Suprapubic skin (tissue), 3 donors: ENCODE data around the gene MMP1.

Source experiments
- POLR2A ChIP-seq, 2 donors: fragments of 450-650 bp; IDR thresholded peaks; one replicate each; pipeline ENCODE4 v1.6.1; 2017; ENCODE audit warnings: antibody characterized with exemption in 2 of 2, mild to moderate bottlenecking in 2 of 2, moderate library complexity in 2 of 2
- TF ChIP-seq, protein P1 (sequence below), 2 donors: fragments of 200-600 bp in 1 of 2; fragments of 450-650 bp in 1 of 2; sonication (generic) in 1 of 2; IDR thresholded peaks; one replicate each; pipeline ENCODE4 v1.5.1; 2016 to 2019; ENCODE audit warnings: antibody characterized with exemption in 2 of 2, mild to moderate bottlenecking in 1 of 2, moderate library complexity in 1 of 2

DNA sequence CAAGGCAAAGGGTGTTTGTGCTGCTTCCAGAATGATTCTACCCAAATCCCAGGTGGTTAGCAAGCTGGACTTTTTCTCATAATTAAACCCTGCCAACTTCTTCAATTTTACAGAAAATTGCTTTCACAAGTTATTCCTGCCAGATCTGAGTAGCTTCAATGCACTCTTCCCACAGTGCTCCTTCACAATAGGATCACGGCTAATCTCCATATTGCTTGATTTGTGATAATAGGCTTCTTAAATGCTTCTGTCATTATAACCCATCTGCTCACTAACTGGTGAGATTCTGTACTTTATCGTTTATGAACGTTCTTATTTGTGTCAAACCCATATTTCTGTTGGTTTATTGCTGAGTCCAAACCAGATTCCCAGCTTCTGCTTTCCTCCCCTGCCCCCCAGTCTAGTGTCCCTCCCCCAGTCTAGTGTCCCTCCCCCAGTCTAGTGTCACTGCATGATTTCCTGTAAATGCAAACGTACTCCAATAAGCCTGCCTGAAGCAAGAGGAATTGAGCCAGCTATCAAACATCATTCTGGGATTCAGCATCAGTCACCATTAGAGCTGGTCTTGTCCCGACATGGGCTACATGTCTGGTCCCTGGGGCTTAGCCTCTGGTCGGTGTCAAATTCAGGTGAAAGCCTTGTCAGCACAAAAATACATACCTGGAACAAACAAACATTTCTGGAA, 31.5 kb upstream of the MMP1 start:
- TF ChIP-seq, protein P1, sequence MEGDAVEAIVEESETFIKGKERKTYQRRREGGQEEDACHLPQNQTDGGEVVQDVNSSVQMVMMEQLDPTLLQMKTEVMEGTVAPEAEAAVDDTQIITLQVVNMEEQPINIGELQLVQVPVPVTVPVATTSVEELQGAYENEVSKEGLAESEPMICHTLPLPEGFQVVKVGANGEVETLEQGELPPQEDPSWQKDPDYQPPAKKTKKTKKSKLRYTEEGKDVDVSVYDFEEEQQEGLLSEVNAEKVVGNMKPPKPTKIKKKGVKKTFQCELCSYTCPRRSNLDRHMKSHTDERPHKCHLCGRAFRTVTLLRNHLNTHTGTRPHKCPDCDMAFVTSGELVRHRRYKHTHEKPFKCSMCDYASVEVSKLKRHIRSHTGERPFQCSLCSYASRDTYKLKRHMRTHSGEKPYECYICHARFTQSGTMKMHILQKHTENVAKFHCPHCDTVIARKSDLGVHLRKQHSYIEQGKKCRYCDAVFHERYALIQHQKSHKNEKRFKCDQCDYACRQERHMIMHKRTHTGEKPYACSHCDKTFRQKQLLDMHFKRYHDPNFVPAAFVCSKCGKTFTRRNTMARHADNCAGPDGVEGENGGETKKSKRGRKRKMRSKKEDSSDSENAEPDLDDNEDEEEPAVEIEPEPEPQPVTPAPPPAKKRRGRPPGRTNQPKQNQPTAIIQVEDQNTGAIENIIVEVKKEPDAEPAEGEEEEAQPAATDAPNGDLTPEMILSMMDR (IDR thresholded peaks at IDR 0.05) = no peak
- no peak for TF ChIP-seq POLR2A (IDR thresholded peaks at IDR 0.05)
